ENCODE data around the gene TMEM175. TPM values are rescaled to one million over a fixed set of nuclear protein-coding genes. Genes with fewer than 3 reads are reported as not detected.

Gene TMEM175
- polyA plus RNA-seq, 1 of the 3 experiments (the other 2 are of a cell fraction) = 54.2 TPM

- TF ChIP-seq EZH2phosphoT487 (IDR thresholded peaks at IDR 0.05; ENCODE audit: borderline replicate concordance, low read depth) (no peak), MXI1 (IDR thresholded peaks at IDR 0.05; ENCODE audit: low read depth, low read length) (no peak)
Measured at GRCh38 chr4:966266-967112, 34.2 kb downstream of the TMEM175 start (continued).

- no peak overlapping the region for H3K4me3 ChIP-seq (ENCODE audit: low read depth in 2 of 2, low read length in 1 of 2)
- CTCF ChIA-PET = interaction anchor here (2.1 kb wide), 1 partner anchor 20 kb away, joined by 7 read pairs; the partner anchor contains the start of gene IDUA
- TF ChIP-seq POLR2AphosphoS5 (IDR thresholded peaks at IDR 0.05; ENCODE audit: low read depth, low read length) (no peak), TEAD4 (IDR thresholded peaks at IDR 0.05; ENCODE audit: borderline replicate concordance, insufficient read depth) (no peak), USF2 (IDR thresholded peaks at IDR 0.05; ENCODE audit: borderline replicate concordance, low read depth, low read length) (no peak), FOXJ3 (CRISPR knock-in tag; IDR thresholded peaks at IDR 0.05) (no peak), IRF3 (IDR thresholded peaks at IDR 0.05; ENCODE audit: low read depth, low read length) (no peak), FOXM1 (IDR thresholded peaks at IDR 0.05; ENCODE audit: low read depth) (no peak), TCF12 (IDR thresholded peaks at IDR 0.05) (no peak), MEF2A (IDR thresholded peaks at IDR 0.05; ENCODE audit: borderline replicate concordance, low read depth) (no peak), NRF1 (IDR thresholded peaks at IDR 0.05; ENCODE audit: low read depth, low read length) (no peak), EZH2phosphoT487 (IDR thresholded peaks at IDR 0.05; ENCODE audit: borderline replicate concordance, low read depth) (no peak), SMC3 (IDR thresholded peaks at IDR 0.05; ENCODE audit: low read depth, low read length) (no peak), RXRA (IDR thresholded peaks at IDR 0.05; ENCODE audit: borderline replicate concordance, low read depth) (no peak), RAD21 (IDR thresholded peaks at IDR 0.05; ENCODE audit: low read length) (no peak), JUND (IDR thresholded peaks at IDR 0.05) (no peak), EP300 (IDR thresholded peaks at IDR 0.05; ENCODE audit: borderline replicate concordance in 1 of 2, low read depth in 1 of 2, low read length in 1 of 2) (no peak), CTCF (IDR thresholded peaks at IDR 0.05) (no peak), MXI1 (IDR thresholded peaks at IDR 0.05; ENCODE audit: low read depth, low read length) (no peak), ELF1 (IDR thresholded peaks at IDR 0.05) (no peak)
- no peaks in the 10 kb centered on the region for H3K27me3 ChIP-seq (ENCODE audit: insufficient read depth)
- peaks cover 7 to 11% of the 10 kb centered on the region in 2 experiments; a peak in 1 of 4 replicates for H3K4me1 ChIP-seq (ENCODE audit: control insufficient read depth in 1 of 2, insufficient read depth in 2 of 2, low read depth in 1 of 2, low read length in 1 of 2)
- H3K79me2 ChIP-seq (ENCODE audit: insufficient read depth) = peaks cover 16% of the 10 kb centered on the region; the same call in 1 of the 2 replicates
- H3K9me2 ChIP-seq = no peaks in the 10 kb centered on the region
- DNase-seq = no peak
- H3K9ac ChIP-seq = no peak overlapping the region
- H3K36me3 ChIP-seq (replicated peaks in 1 of 2; ENCODE audit: control insufficient read depth in 1 of 2, insufficient read depth in 2 of 2, low read length in 1 of 2) = peaks cover 0 to 34% of the 10 kb centered on the region in 2 experiments
- H3F3A ChIP-seq (replicated peaks; ENCODE audit: insufficient read depth) = no peaks in the 10 kb centered on the region
- H3K9me3 ChIP-seq = no peaks in the 10 kb centered on the region
- H3K4me2 ChIP-seq = no peak overlapping the region
- 94% methylated on average over 46 of the region's 76 CpGs for WGBS (ENCODE audit: low lambda C conversion rate)
- peaks cover 16% of the 10 kb centered on the region for H4K20me1 ChIP-seq (ENCODE audit: insufficient read depth)
- H2AFZ ChIP-seq (ENCODE audit: low read depth) = no peak overlapping the region
- H3K27ac ChIP-seq (ENCODE audit: low read depth in 2 of 2, low read length in 1 of 2) = no peak overlapping the region
- POLR2A ChIA-PET = no interaction called here
Measured at GRCh38 chr4:967113-968104, 35.1 kb downstream of the TMEM175 start.

All from SK-N-SH (cell line).